Suppressor macrophage treated with lipopolysaccharide for 1 hour (primary cell): ENCODE measurements around the gene TUT4.

Source experiments
- DNase-seq, 3 donors: peaks; one replicate each; pipeline ENCODE4 v3.0.0-alpha.2; 2020 to 2022

TUT4 gene

GRCh38 chr1:52533713-52534112 is 19.2 kb downstream of the TUT4 start:
- peak; percentile 33 to 48 (median 36) for DNase-seq

DNA sequence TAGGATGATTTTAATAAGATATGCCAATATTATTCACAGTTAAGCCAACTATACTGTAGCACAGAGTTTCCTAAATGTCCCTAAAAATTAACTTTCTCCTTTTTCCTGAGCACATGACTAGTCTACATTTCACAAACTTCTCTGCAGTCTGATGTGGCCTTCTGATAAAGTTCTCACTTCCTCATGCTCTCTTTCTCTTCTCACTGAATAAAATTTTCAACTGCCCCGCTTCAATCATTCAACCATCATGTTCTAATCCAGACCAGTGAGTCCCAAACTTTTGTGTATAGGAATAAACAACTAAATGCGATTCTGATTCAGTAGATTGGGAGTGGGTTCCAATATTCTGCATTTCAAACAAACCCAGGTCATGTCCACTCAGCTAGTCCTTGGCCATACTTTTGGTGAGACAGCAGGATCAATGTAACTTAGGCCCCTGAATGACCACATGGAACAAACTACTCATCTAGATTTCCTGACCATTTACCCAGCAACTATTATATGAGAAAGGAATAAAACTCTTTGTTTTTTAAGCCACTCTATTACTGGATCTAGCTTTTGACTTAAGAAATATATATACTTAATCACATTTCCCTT is 20.1 kb downstream of the TUT4 start:
- peak; percentile 22 to 46 (median 30) for DNase-seq

DNA sequence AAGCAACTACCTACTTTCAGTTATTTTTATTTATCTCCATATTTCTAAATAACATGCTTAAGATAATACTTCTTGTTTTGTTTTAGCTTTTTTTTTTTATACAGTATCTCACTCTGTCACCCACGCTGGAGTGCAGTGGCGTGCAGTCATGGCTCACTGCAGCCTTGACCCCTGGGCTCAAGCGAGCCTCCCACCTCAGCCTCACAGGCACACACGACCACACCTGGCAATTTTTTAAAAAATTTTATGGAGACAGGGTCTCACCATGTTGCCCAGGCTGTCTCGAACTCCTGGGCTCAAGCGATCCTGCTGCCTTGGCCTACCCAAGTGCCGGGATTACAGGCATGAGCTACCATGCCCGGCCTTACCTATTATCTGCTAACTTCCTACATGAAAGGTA is 20.6 kb downstream of the TUT4 start:
- peak in 1 of 3 donors; percentile 15 for DNase-seq

- DNase-seq: peak in 1 of 3 donors; percentile 17
Measured at GRCh38 chr1:52531249-52531872, 21.5 kb downstream of the TUT4 start.

- DNase-seq: peak in 1 of 3 donors; percentile 14
Measured at GRCh38 chr1:52530563-52531144, 22.2 kb downstream of the TUT4 start.

DNA sequence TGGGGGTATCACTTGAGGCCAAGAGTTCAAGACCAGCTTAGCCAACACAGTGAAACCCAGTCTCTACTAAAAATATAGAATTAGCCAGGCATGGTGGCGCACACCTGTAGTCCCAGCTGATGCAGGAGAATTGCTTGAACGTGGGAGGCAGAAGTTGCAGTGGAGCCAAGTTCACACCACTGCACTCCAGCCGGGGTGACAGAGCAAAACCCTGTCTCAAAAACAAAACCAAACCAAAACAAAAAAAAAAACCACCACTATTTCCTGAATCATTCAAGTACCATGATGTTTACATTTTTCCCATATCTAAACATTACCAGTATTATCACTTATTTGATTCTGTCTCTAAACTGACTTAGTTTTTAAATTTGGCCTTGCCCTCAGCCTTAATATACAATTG is 29.5 kb downstream of the TUT4 start:
- DNase-seq: peak in 1 of 3 donors; percentile 8

DNA sequence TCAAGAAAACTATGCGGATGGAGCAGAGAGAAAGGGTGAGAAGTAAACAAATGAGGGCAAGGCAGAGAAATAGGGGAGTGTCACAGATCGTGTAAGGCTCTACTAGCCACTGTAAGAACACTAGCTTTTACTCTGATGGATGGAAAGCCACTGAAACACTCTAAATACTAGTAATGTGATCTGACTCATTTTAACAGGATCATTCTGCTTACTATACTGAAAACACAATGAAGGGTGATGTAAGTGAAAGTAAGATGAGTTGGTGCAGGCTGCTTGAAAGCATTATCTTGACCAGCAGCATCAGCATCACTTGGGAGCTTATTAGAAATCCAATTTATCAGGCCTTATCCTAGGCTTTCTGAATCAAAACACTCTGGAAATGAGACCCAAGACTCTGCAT is 32.7 kb downstream of the TUT4 start:
- DNase-seq: peak in 1 of 3 donors; percentile 23

GRCh38 chr1:52518962-52519361 is 33.9 kb downstream of the TUT4 start:
- peak in 1 of 3 donors; percentile 11 for DNase-seq

DNA sequence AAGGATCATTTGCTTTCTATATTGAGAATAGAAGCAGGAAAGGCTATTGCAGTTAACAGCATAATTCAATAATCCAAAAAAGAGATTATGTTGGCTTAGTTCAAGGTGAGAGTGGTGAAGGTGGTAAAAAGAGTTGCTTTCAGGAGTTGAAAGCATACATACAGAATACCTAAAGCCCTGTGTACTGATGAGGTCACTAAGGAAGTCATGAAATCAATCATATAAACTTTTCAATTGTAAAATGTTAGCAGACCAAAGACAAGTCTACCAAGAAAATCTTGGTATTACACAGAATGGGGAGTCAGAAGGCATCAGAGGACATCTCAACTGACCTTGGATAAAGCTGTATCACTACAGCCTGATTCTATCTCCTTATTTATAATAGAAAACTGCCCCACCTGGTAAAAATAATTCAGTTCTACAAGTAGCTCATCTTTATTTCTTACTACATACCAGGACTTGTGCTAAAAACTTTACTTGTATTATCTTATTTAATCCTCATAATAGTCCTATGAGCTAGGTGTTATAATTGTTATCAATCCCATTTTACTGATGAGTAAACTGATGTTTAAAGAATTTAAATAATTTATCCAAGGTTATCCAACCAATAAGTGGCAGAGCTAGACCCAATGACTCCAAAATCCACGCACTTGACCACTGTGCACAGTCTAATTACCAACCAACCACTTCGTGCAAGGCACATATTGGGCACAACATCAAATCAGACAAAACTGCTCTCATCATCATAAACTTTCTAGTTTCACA is 40.9 kb downstream of the TUT4 start:
- DNase-seq: no peak

- DNase-seq: no peak
Measured at GRCh38 chr1:52511439-52511838, 41.5 kb downstream of the TUT4 start.

GRCh38 chr1:52506920-52507546 is 45.9 kb downstream of the TUT4 start:
- DNase-seq: no peak

GRCh38 chr1:52506349-52506748 is 46.5 kb downstream of the TUT4 start:
- DNase-seq: no peak

GRCh38 chr1:52504720-52505119 is 48.2 kb downstream of the TUT4 start:
- DNase-seq: no peak

GRCh38 chr1:52503706-52504105 is 49.2 kb downstream of the TUT4 start:
- no peak for DNase-seq

GRCh38 chr1:52502789-52503188 is 50.1 kb downstream of the TUT4 start:
- no peak for DNase-seq

DNA sequence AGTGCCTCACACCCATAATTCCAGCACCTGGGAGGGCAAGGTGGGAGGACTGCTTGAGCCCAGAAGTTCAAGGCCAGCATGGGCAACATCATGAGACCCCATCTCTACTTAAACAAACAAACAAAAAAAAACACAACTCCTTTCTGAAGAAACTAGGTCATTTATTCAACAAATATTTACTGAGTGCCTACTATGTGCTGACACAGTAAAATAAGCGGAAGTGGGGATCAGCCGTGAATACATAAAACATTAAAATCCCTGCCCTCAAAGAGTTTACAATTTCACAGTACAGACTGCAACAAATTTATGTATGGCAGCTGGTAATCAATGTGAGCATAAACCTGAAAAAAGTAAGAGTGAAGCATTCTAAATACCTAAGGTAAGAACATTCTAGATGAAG is 65.3 kb downstream of the TUT4 start:
- DNase-seq: no peak

DNA sequence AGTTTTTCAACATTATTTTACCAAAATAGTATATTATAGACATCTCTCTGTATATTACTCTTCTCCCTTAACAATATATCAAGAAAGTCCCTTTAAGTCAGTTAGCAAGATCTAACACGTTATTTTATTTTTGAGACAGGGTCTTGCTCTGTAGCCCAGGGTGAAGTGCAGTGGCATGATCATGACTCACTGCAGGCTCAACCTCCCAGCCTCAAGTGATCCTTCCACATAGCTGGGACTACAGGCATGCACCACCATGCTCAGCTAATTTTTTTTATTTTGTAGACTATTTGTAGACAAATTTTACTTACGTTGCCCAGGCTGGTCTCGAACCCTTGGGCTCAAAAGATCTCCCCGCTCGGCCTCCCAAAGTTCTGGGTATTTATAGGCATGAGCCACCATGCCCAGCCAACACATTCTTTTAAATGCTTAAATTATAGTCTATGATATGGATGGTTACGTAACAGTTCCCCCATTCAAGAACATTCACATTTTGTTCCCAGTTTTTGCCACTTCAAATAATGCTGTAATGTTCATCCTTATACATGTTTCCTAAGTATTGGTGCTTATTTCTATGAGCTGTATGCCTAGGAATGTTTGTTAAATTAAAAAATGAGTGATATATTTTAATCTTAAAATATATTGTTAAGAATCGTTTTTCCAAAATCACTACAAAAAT is 70.4 kb downstream of the TUT4 start:
- DNase-seq: no peak

GRCh38 chr1:52479076-52479475 is 73.8 kb downstream of the TUT4 start:
- no peak for DNase-seq

DNA sequence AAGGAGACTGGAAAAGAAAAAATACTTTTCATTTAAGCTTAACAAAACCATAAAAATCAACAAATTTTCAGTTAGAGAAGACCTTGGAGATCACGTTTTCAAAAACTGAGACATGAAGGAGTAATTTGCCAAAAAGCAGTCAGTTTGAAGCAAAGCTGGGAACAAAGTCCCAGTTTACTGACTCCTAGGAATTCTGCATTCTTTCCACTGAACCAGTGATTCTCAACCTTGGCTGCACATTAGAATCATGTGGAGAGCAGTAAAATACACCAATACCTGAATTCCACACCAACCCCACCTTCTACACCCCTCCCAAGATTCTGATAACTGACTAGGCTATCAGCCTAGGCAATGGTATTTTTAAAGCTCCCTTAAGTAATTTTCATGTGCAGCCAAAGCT is 75.0 kb downstream of the TUT4 start:
- DNase-seq: no peak

DNA sequence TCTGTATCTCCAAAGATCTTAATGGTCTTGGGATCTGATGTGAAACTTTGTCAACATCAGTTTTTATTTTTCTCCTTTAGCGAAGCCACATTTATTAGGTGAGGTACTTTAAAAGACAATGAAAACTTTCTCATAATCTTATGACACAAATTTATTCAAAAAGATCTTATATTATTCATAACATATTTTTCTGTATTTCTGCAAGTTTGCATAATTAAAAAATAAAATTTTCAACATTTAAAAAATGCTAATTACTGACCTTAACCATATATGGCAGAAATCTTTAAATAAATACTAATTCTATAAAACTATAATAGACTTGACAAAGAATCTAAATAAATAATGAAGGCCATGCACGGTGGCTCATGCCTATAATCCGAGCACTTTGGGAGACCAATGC is 75.9 kb downstream of the TUT4 start:
- DNase-seq: no peak

DNA sequence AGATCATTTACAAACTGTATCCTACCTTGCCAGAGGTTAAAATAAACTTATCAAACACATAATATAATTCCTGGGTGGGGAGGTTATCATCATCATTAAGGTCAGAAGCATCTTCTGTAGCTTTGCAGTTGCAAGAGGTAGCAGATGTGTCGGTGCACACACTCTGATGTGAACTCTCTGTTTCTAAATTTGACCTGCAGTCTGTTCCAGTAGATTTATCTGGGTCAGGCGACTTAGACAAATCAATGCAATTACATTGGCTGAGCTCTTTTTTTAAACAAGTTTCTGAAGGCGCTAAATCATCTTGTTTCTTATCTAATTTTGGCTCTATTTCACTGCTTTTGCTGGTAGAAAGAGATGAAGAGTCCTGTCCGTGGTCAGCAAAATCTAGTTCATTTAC is 78.1 kb downstream of the TUT4 start:
- DNase-seq: no peak

DNA sequence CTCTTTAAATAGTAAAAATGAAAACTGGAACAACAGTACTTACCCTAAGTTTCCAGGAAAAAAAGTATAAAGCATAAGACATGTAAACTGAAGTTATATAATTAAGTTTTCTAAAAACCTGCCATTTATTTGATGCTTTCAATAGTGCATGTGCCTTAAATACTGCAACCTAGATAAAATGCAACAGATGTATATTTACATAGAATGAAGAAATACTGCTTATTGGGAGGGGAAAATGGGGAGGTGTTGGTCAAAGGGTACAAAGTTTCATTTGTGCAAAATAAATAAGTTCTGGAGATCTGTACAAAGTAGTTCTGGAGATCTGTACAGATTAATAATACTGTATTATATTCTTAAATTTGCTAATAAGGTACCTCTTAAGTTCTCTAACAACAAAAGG is 79.9 kb downstream of the TUT4 start:
- no peak for DNase-seq

DNA sequence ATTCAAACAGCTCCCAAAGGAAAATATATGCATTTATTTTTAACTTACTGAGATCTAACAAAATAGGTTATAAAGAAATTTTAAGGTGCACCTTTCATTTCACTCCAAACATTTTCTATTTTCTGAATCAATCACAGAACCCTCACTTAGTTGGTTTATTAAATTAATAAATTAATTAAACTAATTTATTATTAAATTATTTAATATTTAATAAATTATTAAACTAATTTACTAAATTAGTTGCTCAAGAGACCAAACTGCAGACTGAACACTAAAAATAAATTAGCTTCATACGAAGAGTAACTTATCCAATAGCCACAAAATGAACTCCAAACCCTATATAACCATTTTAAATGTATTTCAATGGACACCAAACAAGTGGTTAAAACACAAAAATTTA is 80.5 kb downstream of the TUT4 start:
- no peak for DNase-seq
